Ovary (tissue), 3 donors: Measurements from ENCODE around the gene LTBP4.

Experiments
- EP300 ChIP-seq: sonication (generic); formaldehyde crosslinking; IDR thresholded peaks from one replicate; pipeline ENCODE4 v1.6.1; 2017; ENCODE audit warnings: antibody characterized with exemption
- TF ChIP-seq, protein P1 (sequence below), 3 donors: fragments of 450-650 bp in 2 of 3; fragments of 200-600 bp in 1 of 3; IDR thresholded peaks; one replicate each; pipeline versions ENCODE4 v1.5.1 to v1.8.0; 2016 to 2022; ENCODE audit warnings: antibody characterized with exemption in 3 of 3, mild to moderate bottlenecking in 1 of 3
- donor health status: DM: no; HTN: no; CAD: no.

GRCh38 chr19:40620161-40620485 lies 19.0 kb downstream of the LTBP4 start:
- TF ChIP-seq, protein P1, sequence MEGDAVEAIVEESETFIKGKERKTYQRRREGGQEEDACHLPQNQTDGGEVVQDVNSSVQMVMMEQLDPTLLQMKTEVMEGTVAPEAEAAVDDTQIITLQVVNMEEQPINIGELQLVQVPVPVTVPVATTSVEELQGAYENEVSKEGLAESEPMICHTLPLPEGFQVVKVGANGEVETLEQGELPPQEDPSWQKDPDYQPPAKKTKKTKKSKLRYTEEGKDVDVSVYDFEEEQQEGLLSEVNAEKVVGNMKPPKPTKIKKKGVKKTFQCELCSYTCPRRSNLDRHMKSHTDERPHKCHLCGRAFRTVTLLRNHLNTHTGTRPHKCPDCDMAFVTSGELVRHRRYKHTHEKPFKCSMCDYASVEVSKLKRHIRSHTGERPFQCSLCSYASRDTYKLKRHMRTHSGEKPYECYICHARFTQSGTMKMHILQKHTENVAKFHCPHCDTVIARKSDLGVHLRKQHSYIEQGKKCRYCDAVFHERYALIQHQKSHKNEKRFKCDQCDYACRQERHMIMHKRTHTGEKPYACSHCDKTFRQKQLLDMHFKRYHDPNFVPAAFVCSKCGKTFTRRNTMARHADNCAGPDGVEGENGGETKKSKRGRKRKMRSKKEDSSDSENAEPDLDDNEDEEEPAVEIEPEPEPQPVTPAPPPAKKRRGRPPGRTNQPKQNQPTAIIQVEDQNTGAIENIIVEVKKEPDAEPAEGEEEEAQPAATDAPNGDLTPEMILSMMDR (IDR thresholded peaks at IDR 0.05) = no peak
- no peak for TF ChIP-seq EP300
